GM12801 (cell line): Measurements from ENCODE around the gene PMF1.

Source experiments
- CTCF ChIP-seq: IDR thresholded peaks from one replicate; pipeline ENCODE4 v1.5.1; 2011; ENCODE audit warnings: control low read depth; ENCODE audit not compliant: insufficient read length; ENCODE audit errors: extremely low read depth

The PMF1 gene

DNA sequence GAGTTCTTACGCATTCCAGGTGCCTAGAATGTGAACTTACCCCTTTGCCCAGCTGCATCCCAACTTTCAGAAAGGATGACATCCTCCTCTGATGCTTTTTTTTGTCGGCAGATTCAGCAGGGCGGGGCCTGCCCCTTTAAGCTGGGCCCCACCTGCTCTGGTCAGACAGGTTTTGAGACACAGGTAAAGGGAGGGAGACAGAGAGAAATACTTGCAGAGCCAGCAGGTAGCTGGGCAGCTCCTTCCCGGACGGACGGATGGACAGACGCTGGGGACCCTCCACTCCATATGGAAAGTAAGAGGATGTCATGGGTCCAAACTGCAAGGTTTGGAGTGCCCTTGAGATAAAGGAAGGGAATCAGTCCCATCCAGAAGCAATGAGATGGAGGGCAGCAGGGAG is 71.3 kb downstream of the PMF1 start, which contains the start of gene TMEM79:
Gene TMEM79, plus strand, starts transcription at position 214 of the 400 bp plus-strand sequence. CDS start 902 bp downstream, outside the sequence.
- no peak for TF ChIP-seq CTCF

- no peak for TF ChIP-seq CTCF
Measured at GRCh38 chr1:156284757-156285156, 72.0 kb downstream of the PMF1 start.

GRCh38 chr1:156285437-156285836 is 72.6 kb downstream of the PMF1 start:
- TF ChIP-seq CTCF: no peak

- TF ChIP-seq CTCF: no peak
Measured at GRCh38 chr1:156286061-156286460, 73.3 kb downstream of the PMF1 start.
